SK-N-SH treated with all-trans-retinoic acid at 6 μM for 48 hours (cell line): ENCODE data around the gene AKAP5.

Source experiments
- ATAC-seq: fragments of 200-7000 bp; cut with Tn5 transposase; 3 replicates; pipeline ENCODE4 v1.9.1; 2020; ENCODE audit warnings: mild to moderate bottlenecking, moderate library complexity
- ARNTL ChIP-seq: fragments of 450-650 bp; formaldehyde crosslinking; IDR thresholded peaks from 2 replicates; pipeline ENCODE4 v1.5.0; 2020; ENCODE audit warnings: low read depth, mild to moderate bottlenecking, moderate library complexity, borderline replicate concordance
- BACH2 ChIP-seq: fragments of 250-450 bp; sonication (Bioruptor Pico); IDR thresholded peaks from 2 replicates; pipeline ENCODE4 v1.9.0; 2021; ENCODE audit warnings: mild to moderate bottlenecking, borderline replicate concordance
- ESRRG ChIP-seq: fragments of 250-450 bp; sonication (Bioruptor Pico); IDR thresholded peaks from 2 replicates; pipeline ENCODE4 v1.6.1; 2021; ENCODE audit warnings: mild to moderate bottlenecking
- ISL1 ChIP-seq: fragments of 250-450 bp; sonication (Bioruptor Pico); IDR thresholded peaks from 2 replicates; pipeline ENCODE4 v2.1.2; 2022; ENCODE audit warnings: mild to moderate bottlenecking, moderate library complexity
- OSR1 ChIP-seq: fragments of 250-450 bp; sonication (Bioruptor Pico); IDR thresholded peaks from 2 replicates; pipeline ENCODE4 v1.8.0; 2022; ENCODE audit warnings: moderate library complexity, mild to moderate bottlenecking, inconsistent platforms
- PPARA ChIP-seq: fragments of 250-450 bp; sonication (Bioruptor Pico); IDR thresholded peaks from 2 replicates; pipeline ENCODE4 v1.5.0; 2020; ENCODE audit warnings: mild to moderate bottlenecking, borderline replicate concordance
- RARB ChIP-seq: fragments of 250-450 bp; sonication (Bioruptor Pico); IDR thresholded peaks from 2 replicates; pipeline ENCODE4 v1.8.0; 2021; ENCODE audit warnings: mild to moderate bottlenecking, moderate library complexity
- SNAI2 ChIP-seq: fragments of 250-450 bp; sonication (Bioruptor Pico); IDR thresholded peaks from 2 replicates; pipeline ENCODE4 v1.5.0; 2020; ENCODE audit warnings: mild to moderate bottlenecking, moderate library complexity
- TOX ChIP-seq: fragments of 250-450 bp; sonication (Bioruptor Pico); IDR thresholded peaks from 2 replicates; pipeline ENCODE4 v1.8.0; 2021; ENCODE audit warnings: mild to moderate bottlenecking, moderate library complexity, borderline replicate concordance
- ZFP3 ChIP-seq: fragments of 250-450 bp; sonication (Bioruptor Pico); IDR thresholded peaks from 2 replicates; pipeline ENCODE4 v1.5.0; 2020; ENCODE audit warnings: mild to moderate bottlenecking, moderate library complexity
- ZFP30 ChIP-seq: fragments of 450-650 bp; formaldehyde crosslinking; IDR thresholded peaks from 2 replicates; pipeline ENCODE4 v1.5.0; 2022; ENCODE audit warnings: mild to moderate bottlenecking, moderate library complexity
- ZNF565 ChIP-seq: fragments of 450-650 bp; formaldehyde crosslinking; conservative IDR thresholded peaks from 2 replicates; pipeline ENCODE4 v1.5.0; 2020; ENCODE audit warnings: low read depth, mild to moderate bottlenecking, moderate library complexity
- ZNF70 ChIP-seq: fragments of 450-650 bp; formaldehyde crosslinking; IDR thresholded peaks from 2 replicates; pipeline ENCODE4 v1.5.0; 2020; ENCODE audit warnings: mild to moderate bottlenecking, moderate library complexity
- ZNF8 ChIP-seq: fragments of 450-650 bp; formaldehyde crosslinking; IDR thresholded peaks from 2 replicates; pipeline ENCODE4 v1.5.0; 2020; ENCODE audit warnings: mild to moderate bottlenecking, moderate library complexity
- TF ChIP-seq, protein P1 (sequence below): fragments of 250-450 bp; sonication (Bioruptor Pico); IDR thresholded peaks from 2 replicates; pipeline ENCODE4 v1.5.0; 2020; ENCODE audit warnings: mild to moderate bottlenecking, moderate library complexity
- TF ChIP-seq, protein P2 (sequence below): fragments of 250-450 bp; sonication (Bioruptor Pico); IDR thresholded peaks from 2 replicates; pipeline ENCODE4 v1.8.0; 2020; ENCODE audit warnings: mild to moderate bottlenecking, moderate library complexity, borderline replicate concordance
- TF ChIP-seq, protein P3 (sequence below): fragments of 250-450 bp; sonication (Bioruptor Pico); IDR thresholded peaks from 2 replicates; pipeline ENCODE4 v1.8.0; 2021; ENCODE audit warnings: low read depth, mild to moderate bottlenecking, moderate library complexity, borderline replicate concordance
- TF ChIP-seq, protein P4 (sequence below): fragments of 250-450 bp; sonication (Bioruptor Pico); IDR thresholded peaks from 2 replicates; pipeline ENCODE4 v1.5.1; 2021; ENCODE audit warnings: mild to moderate bottlenecking, moderate library complexity
- TF ChIP-seq, protein P5 (sequence below): fragments of 250-450 bp; sonication (Bioruptor Pico); IDR thresholded peaks from 2 replicates; pipeline ENCODE4 v1.5.1; 2020; ENCODE audit warnings: low read depth, mild to moderate bottlenecking, moderate library complexity

The AKAP5 gene

DNA sequence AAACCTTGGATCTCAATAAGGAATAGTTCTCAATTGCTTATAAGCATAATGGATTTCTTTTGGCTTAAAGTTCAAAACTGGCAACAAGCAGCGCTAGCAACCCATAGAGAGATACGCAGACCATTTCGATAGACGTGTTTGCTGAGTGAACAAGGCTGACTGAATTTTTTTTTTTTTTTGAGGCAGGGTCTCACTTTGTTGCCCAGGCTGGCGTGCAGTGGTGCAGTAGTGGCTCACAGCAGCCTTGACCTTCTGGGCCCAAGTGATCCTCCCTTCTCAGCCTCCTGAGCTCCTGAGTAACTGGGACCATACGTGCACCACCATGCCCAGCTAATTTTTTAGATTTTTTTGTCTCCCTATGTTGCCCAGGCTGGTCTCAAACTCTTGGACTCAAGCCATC lies 1.4 kb upstream of the AKAP5 start:
- no peak for ATAC-seq
- TF ChIP-seq ESRRG (CRISPR knock-in tag) (no peak), ZNF70 (CRISPR knock-in tag) (no peak), ZFP30 (CRISPR knock-in tag) (no peak), TOX (no peak), OSR1 (no peak), ZFP3 (CRISPR knock-in tag) (no peak), RARB (CRISPR knock-in tag) (no peak), ZNF565 (CRISPR knock-in tag) (no peak), SNAI2 (CRISPR knock-in tag) (no peak), ZNF8 (no peak), ISL1 (CRISPR knock-in tag) (no peak), BACH2 (CRISPR knock-in tag) (no peak), PPARA (CRISPR knock-in tag) (no peak), ARNTL (CRISPR knock-in tag) (no peak)
- TF ChIP-seq, protein P1, sequence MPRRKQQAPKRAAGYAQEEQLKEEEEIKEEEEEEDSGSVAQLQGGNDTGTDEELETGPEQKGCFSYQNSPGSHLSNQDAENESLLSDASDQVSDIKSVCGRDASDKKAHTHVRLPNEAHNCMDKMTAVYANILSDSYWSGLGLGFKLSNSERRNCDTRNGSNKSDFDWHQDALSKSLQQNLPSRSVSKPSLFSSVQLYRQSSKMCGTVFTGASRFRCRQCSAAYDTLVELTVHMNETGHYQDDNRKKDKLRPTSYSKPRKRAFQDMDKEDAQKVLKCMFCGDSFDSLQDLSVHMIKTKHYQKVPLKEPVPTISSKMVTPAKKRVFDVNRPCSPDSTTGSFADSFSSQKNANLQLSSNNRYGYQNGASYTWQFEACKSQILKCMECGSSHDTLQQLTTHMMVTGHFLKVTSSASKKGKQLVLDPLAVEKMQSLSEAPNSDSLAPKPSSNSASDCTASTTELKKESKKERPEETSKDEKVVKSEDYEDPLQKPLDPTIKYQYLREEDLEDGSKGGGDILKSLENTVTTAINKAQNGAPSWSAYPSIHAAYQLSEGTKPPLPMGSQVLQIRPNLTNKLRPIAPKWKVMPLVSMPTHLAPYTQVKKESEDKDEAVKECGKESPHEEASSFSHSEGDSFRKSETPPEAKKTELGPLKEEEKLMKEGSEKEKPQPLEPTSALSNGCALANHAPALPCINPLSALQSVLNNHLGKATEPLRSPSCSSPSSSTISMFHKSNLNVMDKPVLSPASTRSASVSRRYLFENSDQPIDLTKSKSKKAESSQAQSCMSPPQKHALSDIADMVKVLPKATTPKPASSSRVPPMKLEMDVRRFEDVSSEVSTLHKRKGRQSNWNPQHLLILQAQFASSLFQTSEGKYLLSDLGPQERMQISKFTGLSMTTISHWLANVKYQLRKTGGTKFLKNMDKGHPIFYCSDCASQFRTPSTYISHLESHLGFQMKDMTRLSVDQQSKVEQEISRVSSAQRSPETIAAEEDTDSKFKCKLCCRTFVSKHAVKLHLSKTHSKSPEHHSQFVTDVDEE (CRISPR knock-in tag) = no peak
- TF ChIP-seq, protein P2, sequence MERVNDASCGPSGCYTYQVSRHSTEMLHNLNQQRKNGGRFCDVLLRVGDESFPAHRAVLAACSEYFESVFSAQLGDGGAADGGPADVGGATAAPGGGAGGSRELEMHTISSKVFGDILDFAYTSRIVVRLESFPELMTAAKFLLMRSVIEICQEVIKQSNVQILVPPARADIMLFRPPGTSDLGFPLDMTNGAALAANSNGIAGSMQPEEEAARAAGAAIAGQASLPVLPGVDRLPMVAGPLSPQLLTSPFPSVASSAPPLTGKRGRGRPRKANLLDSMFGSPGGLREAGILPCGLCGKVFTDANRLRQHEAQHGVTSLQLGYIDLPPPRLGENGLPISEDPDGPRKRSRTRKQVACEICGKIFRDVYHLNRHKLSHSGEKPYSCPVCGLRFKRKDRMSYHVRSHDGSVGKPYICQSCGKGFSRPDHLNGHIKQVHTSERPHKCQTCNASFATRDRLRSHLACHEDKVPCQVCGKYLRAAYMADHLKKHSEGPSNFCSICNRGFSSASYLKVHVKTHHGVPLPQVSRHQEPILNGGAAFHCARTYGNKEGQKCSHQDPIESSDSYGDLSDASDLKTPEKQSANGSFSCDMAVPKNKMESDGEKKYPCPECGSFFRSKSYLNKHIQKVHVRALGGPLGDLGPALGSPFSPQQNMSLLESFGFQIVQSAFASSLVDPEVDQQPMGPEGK (CRISPR knock-in tag) = no peak
- TF ChIP-seq, protein P3, sequence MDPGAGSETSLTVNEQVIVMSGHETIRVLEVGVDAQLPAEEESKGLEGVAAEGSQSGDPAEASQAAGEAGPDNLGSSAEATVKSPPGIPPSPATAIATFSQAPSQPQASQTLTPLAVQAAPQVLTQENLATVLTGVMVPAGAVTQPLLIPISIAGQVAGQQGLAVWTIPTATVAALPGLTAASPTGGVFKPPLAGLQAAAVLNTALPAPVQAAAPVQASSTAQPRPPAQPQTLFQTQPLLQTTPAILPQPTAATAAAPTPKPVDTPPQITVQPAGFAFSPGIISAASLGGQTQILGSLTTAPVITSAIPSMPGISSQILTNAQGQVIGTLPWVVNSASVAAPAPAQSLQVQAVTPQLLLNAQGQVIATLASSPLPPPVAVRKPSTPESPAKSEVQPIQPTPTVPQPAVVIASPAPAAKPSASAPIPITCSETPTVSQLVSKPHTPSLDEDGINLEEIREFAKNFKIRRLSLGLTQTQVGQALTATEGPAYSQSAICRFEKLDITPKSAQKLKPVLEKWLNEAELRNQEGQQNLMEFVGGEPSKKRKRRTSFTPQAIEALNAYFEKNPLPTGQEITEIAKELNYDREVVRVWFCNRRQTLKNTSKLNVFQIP = no peak

DNA sequence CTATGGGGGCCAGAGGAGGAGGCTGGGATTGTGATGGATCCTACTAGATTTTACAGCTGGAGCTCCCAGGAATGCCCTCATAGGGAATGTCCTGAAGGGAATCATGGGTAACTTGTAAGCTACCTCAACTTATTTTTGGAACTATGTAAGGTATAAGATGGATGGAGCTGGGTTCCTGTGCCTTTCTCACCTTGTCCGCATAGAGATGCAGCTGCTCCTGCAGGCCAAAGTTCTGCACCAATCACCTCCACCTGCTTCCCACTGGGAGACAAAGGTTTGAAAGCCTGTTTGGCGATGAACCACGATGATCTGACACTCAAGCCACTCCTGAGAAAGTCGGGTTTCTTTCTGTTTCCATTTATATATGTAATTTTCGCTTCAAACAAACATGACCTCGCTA lies 648 bp upstream of the AKAP5 start:
- no peak for ATAC-seq
- TF ChIP-seq SNAI2 (CRISPR knock-in tag) = no peak
- TF ChIP-seq ESRRG (CRISPR knock-in tag) = no peak
- no peak for TF ChIP-seq BACH2 (CRISPR knock-in tag)
- TF ChIP-seq, protein P4, sequence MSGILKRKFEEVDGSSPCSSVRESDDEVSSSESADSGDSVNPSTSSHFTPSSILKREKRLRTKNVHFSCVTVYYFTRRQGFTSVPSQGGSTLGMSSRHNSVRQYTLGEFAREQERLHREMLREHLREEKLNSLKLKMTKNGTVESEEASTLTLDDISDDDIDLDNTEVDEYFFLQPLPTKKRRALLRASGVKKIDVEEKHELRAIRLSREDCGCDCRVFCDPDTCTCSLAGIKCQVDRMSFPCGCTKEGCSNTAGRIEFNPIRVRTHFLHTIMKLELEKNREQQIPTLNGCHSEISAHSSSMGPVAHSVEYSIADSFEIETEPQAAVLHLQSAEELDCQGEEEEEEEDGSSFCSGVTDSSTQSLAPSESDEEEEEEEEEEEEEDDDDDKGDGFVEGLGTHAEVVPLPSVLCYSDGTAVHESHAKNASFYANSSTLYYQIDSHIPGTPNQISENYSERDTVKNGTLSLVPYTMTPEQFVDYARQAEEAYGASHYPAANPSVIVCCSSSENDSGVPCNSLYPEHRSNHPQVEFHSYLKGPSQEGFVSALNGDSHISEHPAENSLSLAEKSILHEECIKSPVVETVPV (CRISPR knock-in tag) = no peak
- TF ChIP-seq, protein P2 (CRISPR knock-in tag) = no peak

DNA sequence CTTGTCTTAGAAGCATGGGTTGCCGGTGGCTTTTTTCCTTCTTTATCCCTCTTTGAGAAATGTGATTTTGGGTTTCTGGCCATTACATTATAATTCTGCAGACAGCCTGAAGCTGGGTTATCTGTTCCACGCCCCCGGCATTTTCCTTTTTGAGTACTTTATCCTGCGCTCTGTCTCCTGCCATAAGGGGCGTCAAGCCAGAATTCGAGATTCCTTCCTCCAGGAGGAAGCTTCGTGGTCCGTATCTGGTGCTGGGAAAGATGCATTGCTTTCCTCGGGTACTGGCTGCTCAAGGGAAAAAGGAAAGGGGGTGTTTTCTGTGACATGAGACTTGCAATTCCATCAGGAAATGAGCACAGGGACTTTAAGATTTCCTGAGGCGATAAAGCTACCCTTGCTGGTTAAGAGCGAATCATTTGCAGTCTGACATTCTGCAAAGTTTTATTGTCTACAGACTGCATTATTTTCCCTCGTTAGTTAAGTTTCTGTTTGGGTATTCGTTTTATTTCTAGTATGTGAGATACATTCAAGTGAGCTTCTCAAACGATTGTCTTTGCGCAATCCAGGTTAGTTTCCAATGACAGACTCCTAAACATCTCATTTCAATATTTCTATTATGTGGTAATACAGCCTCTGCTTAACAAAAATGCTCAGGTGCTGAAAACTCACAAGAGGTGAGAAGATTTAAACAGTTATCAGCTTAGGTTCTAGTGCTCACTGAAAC lies 694 bp downstream of the AKAP5 start:
- peak; percentile 86 for ATAC-seq
- TF ChIP-seq ZNF70 (CRISPR knock-in tag) = no peak
- no peak for TF ChIP-seq BACH2 (CRISPR knock-in tag)
- TF ChIP-seq, protein P5, sequence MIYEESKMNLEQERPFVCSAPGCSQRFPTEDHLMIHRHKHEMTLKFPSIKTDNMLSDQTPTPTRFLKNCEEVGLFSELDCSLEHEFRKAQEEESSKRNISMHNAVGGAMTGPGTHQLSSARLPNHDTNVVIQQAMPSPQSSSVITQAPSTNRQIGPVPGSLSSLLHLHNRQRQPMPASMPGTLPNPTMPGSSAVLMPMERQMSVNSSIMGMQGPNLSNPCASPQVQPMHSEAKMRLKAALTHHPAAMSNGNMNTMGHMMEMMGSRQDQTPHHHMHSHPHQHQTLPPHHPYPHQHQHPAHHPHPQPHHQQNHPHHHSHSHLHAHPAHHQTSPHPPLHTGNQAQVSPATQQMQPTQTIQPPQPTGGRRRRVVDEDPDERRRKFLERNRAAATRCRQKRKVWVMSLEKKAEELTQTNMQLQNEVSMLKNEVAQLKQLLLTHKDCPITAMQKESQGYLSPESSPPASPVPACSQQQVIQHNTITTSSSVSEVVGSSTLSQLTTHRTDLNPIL (CRISPR knock-in tag) = no peak
- no peak for TF ChIP-seq ZNF565 (CRISPR knock-in tag)
